GM21390 (cell line): ENCODE data around the gene COL1A2.

Source experiments
- ATAC-seq: cut with Tn5 transposase; IDR thresholded peaks from one replicate; pipeline ENCODE4 v1.9.1; 2021; ENCODE audit not compliant: unreplicated experiment

COL1A2 gene

GRCh38 chr7:94476251-94476840, 81.7 kb downstream of the COL1A2 start:
- ATAC-seq = no peak

GRCh38 chr7:94477878-94478277, 83.2 kb downstream of the COL1A2 start:
- no peak for ATAC-seq

- ATAC-seq = no peak
These were observed 84.0 kb downstream of the COL1A2 start for GRCh38 chr7:94478648-94479214.
